Activated gamma-delta T cell (primary cell): ENCODE results near the gene PRMT9.

Experiments
- DNase-seq: peaks from one replicate; lab custom pipeline; 2025; lab: John Stamatoyannopoulos, UW

The PRMT9 gene

GRCh38 chr4:147678796-147679549 lies 5.0 kb downstream of the PRMT9 start:
- no peak for DNase-seq

GRCh38 chr4:147678106-147678505 lies 5.9 kb downstream of the PRMT9 start:
- no peak for DNase-seq

- DNase-seq: no peak
Measured at GRCh38 chr4:147674496-147674895, 9.5 kb downstream of the PRMT9 start.

DNA sequence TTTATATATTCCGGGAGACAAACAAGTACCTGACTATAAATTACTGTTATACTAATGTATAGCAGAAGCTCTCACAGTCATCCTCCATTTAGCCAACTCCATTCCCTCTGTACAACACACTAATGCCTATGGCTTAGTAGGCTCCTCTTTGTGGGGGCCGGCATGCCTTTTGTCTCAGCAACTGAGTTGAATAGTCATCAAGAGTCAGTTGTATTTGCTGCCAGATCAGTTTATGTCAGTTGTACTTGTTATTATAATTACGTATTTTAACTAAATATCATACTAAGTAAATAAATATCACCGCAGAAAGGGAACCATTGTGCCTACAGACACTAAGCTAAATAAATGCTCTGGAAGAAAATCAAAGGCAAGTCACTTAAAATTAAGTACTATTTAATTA lies 9.9 kb downstream of the PRMT9 start:
- DNase-seq: no peak

- no peak for DNase-seq
Measured at GRCh38 chr4:147658501-147658900, 25.5 kb downstream of the PRMT9 start.

DNA sequence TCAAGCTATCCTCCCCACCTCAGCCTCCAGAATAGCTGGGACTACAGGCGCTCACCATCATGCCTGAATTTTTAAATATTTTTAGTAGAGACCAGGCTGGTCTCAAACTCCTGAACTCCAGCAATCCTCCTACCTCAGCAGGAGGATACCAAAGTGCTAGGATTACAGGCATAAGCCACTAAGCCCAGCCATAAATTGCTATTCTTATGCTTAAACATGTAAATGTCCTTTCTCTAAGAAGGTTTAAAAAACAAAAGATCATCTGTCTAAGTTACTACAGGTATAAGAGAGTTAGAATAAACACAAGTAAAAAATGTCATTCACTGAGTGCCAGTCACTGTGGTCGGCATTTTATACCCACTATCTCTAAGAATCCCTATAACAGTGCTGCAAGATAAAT lies 28.3 kb downstream of the PRMT9 start:
- no peak for DNase-seq

DNA sequence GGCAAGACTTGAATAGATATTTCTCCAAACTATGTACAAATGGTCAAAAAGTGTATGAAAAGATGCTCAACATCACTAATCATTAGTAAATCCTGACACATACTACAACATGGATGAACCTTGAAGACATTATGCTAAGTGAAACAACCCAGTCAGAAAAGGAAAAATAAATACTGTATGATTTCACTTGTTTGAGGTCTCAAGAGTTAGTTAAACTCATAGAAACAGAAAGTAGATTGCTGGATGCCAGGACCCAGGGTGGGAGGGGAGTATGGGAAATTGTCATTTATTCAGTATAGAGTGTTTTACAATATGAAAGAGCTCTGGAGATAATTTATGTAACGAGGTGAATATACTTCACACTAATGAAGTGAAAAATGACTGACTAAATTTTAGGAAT lies 32.4 kb downstream of the PRMT9 start:
- no peak for DNase-seq

GRCh38 chr4:147648656-147649055 lies 35.3 kb downstream of the PRMT9 start:
- DNase-seq: no peak

GRCh38 chr4:147645099-147645498 lies 38.9 kb downstream of the PRMT9 start:
- no peak for DNase-seq

GRCh38 chr4:147644471-147644870 lies 39.5 kb downstream of the PRMT9 start:
- no peak for DNase-seq

DNA sequence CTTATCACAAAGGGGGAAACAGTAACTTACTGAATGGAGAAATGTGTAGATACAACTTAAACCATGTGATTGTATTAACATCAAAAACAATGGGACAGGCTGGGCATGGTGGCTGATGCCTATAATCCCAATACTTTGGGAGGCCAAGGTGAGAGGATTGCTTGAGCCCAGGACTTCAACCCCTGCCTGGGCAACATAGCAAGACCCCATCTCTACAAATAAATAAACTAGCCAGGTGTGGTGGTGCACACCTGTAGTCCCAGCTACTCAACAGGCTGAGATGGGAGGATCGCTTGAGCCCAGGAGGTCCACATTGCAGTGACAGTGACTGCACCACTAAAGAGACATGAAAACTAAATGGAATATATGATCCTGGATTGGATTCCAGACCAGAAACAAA lies 40.3 kb downstream of the PRMT9 start:
- DNase-seq: no peak

GRCh38 chr4:147640331-147640730 lies 43.6 kb downstream of the PRMT9 start:
- DNase-seq: no peak

GRCh38 chr4:147639388-147639787 lies 44.6 kb downstream of the PRMT9 start:
- no peak for DNase-seq

DNA sequence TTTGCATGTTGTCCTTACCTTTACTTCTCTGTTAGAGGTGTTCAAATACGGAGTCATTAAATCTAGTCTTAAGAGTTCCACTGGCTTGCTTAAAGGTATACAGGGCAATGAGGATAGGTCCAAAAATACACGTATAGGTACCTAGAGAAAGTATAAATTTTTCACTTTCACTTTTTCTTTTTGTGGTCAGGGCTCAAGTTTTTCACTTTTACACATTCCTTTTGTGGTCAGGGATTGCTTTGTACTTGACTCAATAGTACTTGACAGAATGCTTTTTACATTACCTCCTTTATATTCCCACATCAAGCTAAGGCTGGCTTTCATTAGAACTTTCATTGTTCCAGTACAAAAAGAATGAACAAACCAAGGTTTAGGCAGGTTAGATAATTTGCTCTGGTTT lies 45.0 kb downstream of the PRMT9 start:
- DNase-seq: no peak

GRCh38 chr4:147638365-147638764 lies 45.6 kb downstream of the PRMT9 start:
- no peak for DNase-seq

DNA sequence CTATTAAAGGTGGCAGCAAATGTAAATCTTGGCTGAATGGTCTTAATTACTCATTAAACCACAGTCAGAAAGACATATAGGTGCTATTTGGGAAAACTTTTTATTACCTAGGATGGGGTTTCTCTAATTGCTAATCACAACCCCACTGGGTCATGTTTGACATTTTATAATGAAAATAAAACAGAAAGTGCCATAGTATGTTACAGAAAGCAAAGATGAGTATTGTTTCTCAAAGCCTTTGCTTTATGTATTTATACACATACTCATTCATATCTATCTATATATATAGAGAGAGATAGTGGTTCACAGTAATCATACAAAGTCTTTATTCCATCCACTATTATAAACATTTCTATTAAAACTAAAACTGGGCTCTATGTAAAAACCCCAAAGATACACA lies 48.6 kb downstream of the PRMT9 start:
- no peak for DNase-seq

- no peak for DNase-seq
Measured at GRCh38 chr4:147633643-147634042, 50.3 kb downstream of the PRMT9 start.

DNA sequence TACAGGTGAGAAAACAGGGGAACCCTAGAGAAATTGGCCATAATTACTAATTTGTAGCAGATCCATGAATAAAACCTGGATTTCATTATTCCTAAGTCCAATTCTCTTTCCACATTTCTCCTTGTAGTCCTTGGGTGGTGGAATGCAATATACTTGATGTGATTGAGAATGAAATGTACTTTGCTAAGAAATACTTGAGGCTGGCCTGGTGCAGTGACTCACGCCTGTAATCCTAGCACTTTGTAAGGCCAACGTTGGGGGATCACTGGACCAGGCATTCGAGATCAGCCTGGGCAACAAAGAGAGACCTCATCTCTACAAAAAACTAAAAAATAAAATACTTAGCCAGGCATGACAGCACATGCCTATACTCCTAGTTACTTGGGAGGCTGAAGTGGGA lies 50.9 kb downstream of the PRMT9 start:
- DNase-seq: no peak

DNA sequence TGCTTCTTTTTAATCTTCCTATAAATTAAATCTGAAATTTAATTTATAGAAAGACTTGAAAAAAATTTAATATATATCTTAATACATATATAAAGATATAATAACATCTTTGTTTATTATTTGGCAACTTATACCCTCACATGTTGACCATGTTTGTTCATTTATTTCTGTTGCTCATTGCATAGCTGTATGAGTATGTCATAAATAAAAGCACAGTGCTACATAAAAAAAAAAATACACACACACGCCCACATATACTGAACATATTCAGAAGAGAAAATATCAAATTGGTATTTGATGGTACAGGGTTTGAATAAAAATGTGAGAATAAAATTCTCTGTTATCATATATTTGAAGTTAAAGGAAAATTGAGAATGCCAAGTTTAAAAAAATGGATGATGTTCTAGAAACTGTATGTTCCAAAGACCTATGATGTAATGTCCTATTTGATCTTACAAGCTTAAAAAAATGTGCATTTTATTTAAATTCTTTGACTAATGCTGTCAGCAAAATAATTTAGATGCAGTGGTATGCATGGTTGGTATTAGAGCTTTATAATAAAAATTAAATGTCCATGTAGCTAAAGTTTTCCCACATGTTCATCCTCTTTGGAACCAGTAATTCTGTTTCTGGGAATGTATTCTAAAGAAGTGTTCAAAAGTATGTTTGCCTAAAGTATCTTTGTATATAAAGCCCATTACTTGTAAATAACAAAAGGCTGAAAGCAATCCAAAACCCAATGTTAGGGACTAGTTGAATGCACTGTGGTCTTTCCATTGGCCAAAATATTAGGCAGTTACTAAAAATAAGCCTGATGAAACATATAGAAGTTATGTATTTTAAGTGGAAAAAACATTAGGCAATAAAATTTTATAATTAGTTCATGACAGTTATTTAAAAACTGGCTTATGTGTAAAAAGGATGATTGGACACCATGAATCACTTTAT lies 53.9 kb downstream of the PRMT9 start:
- DNase-seq: no peak

GRCh38 chr4:147628415-147628814 lies 55.5 kb downstream of the PRMT9 start:
- no peak for DNase-seq

- no peak for DNase-seq
Measured at GRCh38 chr4:147626903-147627302, 57.1 kb downstream of the PRMT9 start.

GRCh38 chr4:147625733-147626132 lies 58.2 kb downstream of the PRMT9 start:
- DNase-seq: no peak

DNA sequence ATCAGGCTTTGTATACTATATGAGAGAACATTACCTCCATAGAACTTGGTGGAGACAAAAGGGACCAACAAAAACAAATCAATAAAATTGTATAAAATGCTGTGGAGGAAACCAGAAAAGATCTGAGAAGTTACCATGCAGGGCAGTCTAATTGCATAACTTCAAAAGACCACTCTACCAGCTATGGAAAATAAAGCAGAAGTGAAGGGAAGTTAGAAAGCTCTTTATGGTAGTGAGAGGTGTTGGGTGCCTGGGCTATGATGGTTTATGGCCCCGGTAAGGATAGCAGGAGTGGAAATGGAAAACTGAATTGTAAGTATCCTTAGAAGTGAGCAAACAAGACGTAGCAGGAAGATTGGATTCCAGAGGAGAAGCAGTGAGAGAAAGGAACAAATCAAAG lies 63.6 kb downstream of the PRMT9 start:
- DNase-seq: no peak
